A549 (cell line): ENCODE results near the gene SAG. TPM values are rescaled to one million over a fixed set of nuclear protein-coding genes. Genes with fewer than 3 reads are reported as not detected.

Source experiments
- ATAC-seq, 2 experiments: fragments of 200-7000 bp in 1 of 2; fragments of >200 bp in 1 of 2; cut with Nextera tagmentation in 1 of 2; cut with Tn5 transposase in 1 of 2; 3 replicates each; pipeline versions ENCODE4 v1.8.0 to v1.9.1; 2018 to 2020; ENCODE audit warnings: mild to moderate bottlenecking in 1 of 2, moderate library complexity in 1 of 2
- CTCF ChIA-PET: fragments of 300-600 bp; sonication (Branson Sonifier 250); formaldehyde crosslinking; extraction: SDS; loops from one replicate; lab custom pipeline; 2021; ENCODE audit warnings: antibody characterized with exemption, inconsistent platforms; lab: Yijun Ruan, JAX
- POLR2A ChIA-PET: fragments of 350-600 bp; formaldehyde crosslinking; extraction: SDS; loops from one replicate; lab custom pipeline; 2021; ENCODE audit warnings: antibody characterized with exemption, inconsistent platforms; lab: Yijun Ruan, JAX
- DNase-seq, 2 experiments: peaks; one replicate each; pipeline versions ENCODE4 v3.0.0 to v3.0.0-alpha.2; 2011 to 2016; ENCODE audit warnings: low read depth in 1 of 2, low spot score in 1 of 2
- FAIRE-seq: peaks from 2 replicates; lab custom pipeline; 2011; peaks lifted over from hg19 to GRCh38; lab: Jason Lieb, UNC
- H3K27ac ChIP-seq, 2 experiments: fragments of >200 bp; sonication (Bioruptor Twin); formaldehyde crosslinking; 3 replicates each; pipeline ENCODE4 v1.5.1; 2016 to 2017
- H3K4me1 ChIP-seq: fragments of >200 bp; sonication (Bioruptor Twin); formaldehyde crosslinking; 3 replicates; pipeline ENCODE4 v1.6.1; 2016
- H3K4me2 ChIP-seq: fragments of >200 bp; sonication (Bioruptor Twin); formaldehyde crosslinking; 3 replicates; pipeline ENCODE4 v1.6.1; 2016
- H3K4me3 ChIP-seq: fragments of >200 bp; sonication (Bioruptor Twin); formaldehyde crosslinking; 3 replicates; pipeline ENCODE4 v1.5.1; 2016
- H3K9me3 ChIP-seq: fragments of >200 bp; sonication (Bioruptor Twin); formaldehyde crosslinking; 3 replicates; pipeline ENCODE4 v1.6.1; 2016
- ATOH8 ChIP-seq: fragments of 250-450 bp; sonication (Bioruptor Pico); IDR thresholded peaks from 2 replicates; pipeline ENCODE4 v1.5.0; 2020; ENCODE audit warnings: low read depth, mild to moderate bottlenecking, moderate library complexity
- BHLHE40 ChIP-seq: IDR thresholded peaks from 2 replicates; pipeline ENCODE4 v1.6.1; 2012; ENCODE audit warnings: low read depth, low read length, inconsistent platforms
- FOSB ChIP-seq: fragments of 250-450 bp; sonication (Bioruptor Pico); IDR thresholded peaks from 2 replicates; pipeline ENCODE4 v1.5.0; 2020; ENCODE audit warnings: mild to moderate bottlenecking, moderate library complexity
- HES2 ChIP-seq: fragments of >200 bp; sonication (Bioruptor Twin); formaldehyde crosslinking; IDR thresholded peaks from 2 replicates; pipeline ENCODE4 v1.6.1; 2016
- HEYL ChIP-seq: fragments of 250-450 bp; sonication (Bioruptor Pico); IDR thresholded peaks from 2 replicates; pipeline ENCODE4 v1.8.0; 2021; ENCODE audit warnings: mild to moderate bottlenecking, moderate library complexity
- HOXA7 ChIP-seq: fragments of 250-450 bp; sonication (Bioruptor Pico); IDR thresholded peaks from 2 replicates; pipeline ENCODE4 v1.5.0; 2020; ENCODE audit warnings: mild to moderate bottlenecking, moderate library complexity
- JUN ChIP-seq, 2 experiments: fragments of >200 bp; sonication (Bioruptor Twin); formaldehyde crosslinking; IDR thresholded peaks; 2 replicates in 1 of 2; 3 replicates in 1 of 2; pipeline ENCODE4 v1.6.1; 2016 to 2017
- JUNB ChIP-seq: fragments of >200 bp; sonication (Bioruptor Twin); formaldehyde crosslinking; IDR thresholded peaks from 2 replicates; pipeline ENCODE4 v1.6.1; 2016
- KDM5A ChIP-seq: fragments of 200-600 bp; sonication (generic); IDR thresholded peaks from 2 replicates; pipeline ENCODE4 v1.6.1; 2016; ENCODE audit warnings: antibody characterized with exemption, mild to moderate bottlenecking
- MAFK ChIP-seq: fragments of 450-650 bp; IDR thresholded peaks from 2 replicates; pipeline ENCODE4 v1.6.1; 2014; ENCODE audit not compliant: partially characterized antibody
- MAZ ChIP-seq: fragments of 150-350 bp; IDR thresholded peaks from 2 replicates; pipeline ENCODE4 v1.6.1; 2014; ENCODE audit warnings: antibody characterized with exemption, low read depth, low read length, borderline replicate concordance
- MYC ChIP-seq: IDR thresholded peaks from 2 replicates; pipeline ENCODE4 v1.6.1; 2012; ENCODE audit warnings: mild to moderate bottlenecking, inconsistent platforms, low read length, improper control_type of control experiment, borderline replicate concordance
- PHF8 ChIP-seq: fragments of 200-600 bp; sonication (generic); IDR thresholded peaks from 2 replicates; pipeline ENCODE4 v1.6.1; 2016; ENCODE audit warnings: low read depth, mild to moderate bottlenecking, antibody characterized with exemption, moderate library complexity, borderline replicate concordance
- RARB ChIP-seq: fragments of 250-450 bp; sonication (Bioruptor Pico); IDR thresholded peaks from 2 replicates; pipeline ENCODE4 v1.8.0; 2021; ENCODE audit warnings: mild to moderate bottlenecking, moderate library complexity
- RCOR1 ChIP-seq: fragments of 150-350 bp; IDR thresholded peaks from 2 replicates; pipeline ENCODE4 v1.6.1; 2014; ENCODE audit warnings: antibody characterized with exemption, low read length, low read depth
- REST ChIP-seq: fragments of 200-600 bp; sonication (generic); IDR thresholded peaks from 2 replicates; pipeline ENCODE4 v1.6.1; 2016; ENCODE audit warnings: antibody characterized with exemption, mild to moderate bottlenecking, moderate library complexity
- RFX5 ChIP-seq: fragments of 450-650 bp; IDR thresholded peaks from 2 replicates; pipeline ENCODE4 v1.7.1; 2014; ENCODE audit warnings: antibody characterized with exemption, mild to moderate bottlenecking, moderate library complexity
- RNF2 ChIP-seq: fragments of 200-600 bp; sonication (generic); IDR thresholded peaks from 2 replicates; pipeline ENCODE4 v1.6.1; 2016; ENCODE audit warnings: low read depth, mild to moderate bottlenecking, antibody characterized with exemption, moderate library complexity, borderline replicate concordance
- TFCP2L1 ChIP-seq: fragments of 250-450 bp; sonication (Bioruptor Pico); IDR thresholded peaks from 2 replicates; pipeline ENCODE4 v1.5.0; 2021; ENCODE audit warnings: mild to moderate bottlenecking
- WGBS: methylation state at CpG from one replicate; pipeline ENCODE4 v1.1.6; 2017; ENCODE audit errors: missing lambda C conversion rate; 5-methylcytosine and 5-hydroxymethylcytosine counted together
- polyA plus RNA-seq, 4 experiments: library from polyadenylated mRNA; depleted of rRNA in 3 of 4; stranded (reverse); fragments of >200 nt; fragmentation: RNase III in 1 of 4; extraction: RNeasy Plus Mini Kit Qiagen cat#74134 plus additional on column Dnase treatment in 1 of 4; gene quantifications; 2 replicates in 3 of 4; 3 replicates in 1 of 4; pipeline ENCODE4 v1.2.3, GENCODE V29; 2011 to 2017

Gene SAG
- polyA plus RNA-seq, 2 of the 4 experiments (the other 2 are of a cell fraction), result not detected

- no peak overlapping the region for H3K4me2 ChIP-seq
- no peak for TF ChIP-seq MAZ
- no peak for TF ChIP-seq BHLHE40
- TF ChIP-seq FOSB, result no peak
- TF ChIP-seq MYC, result no peak
- TF ChIP-seq REST, result no peak
- TF ChIP-seq RNF2, result no peak
- TF ChIP-seq TFCP2L1 (CRISPR knock-in tag), result no peak
- no peak for TF ChIP-seq KDM5A
- TF ChIP-seq JUN (IDR thresholded peaks at IDR 0.05), result no peak
- TF ChIP-seq RARB (CRISPR knock-in tag), result no peak
- no peak for TF ChIP-seq ATOH8 (CRISPR knock-in tag)
- no peak for TF ChIP-seq JUNB
- TF ChIP-seq, all 56 proteins: peak for 0
- Histone ChIP-seq H3K9me3 (no peaks in the 10 kb centered on the region), H3K4me1 (peaks cover 10% of the 10 kb centered on the region; the same call in 1 of the 3 replicates), H3K27ac (no peak overlapping the region), H3K4me3 (no peak overlapping the region)
- ATAC-seq (no peak), DNase-seq (no peak), FAIRE-seq (no peak)
- 95% methylated on average over 12 of the region's 12 CpGs for WGBS
- POLR2A ChIA-PET, result no interaction called here
- CTCF ChIA-PET, result interaction anchor here (0.9 to 2.3 kb wide), 4 partner anchors 17 to 543 kb away, joined by 3 to 6 read pairs (median 3); no protein-coding TSS in a partner anchor
Observed at GRCh38 chr2:233289648-233290047, 18.0 kb upstream of the SAG start.

- ATAC-seq, result no peak
- ChIA-PET CTCF (interaction anchor here (0.7 to 1.5 kb wide), 3 partner anchors 13 to 543 kb away, joined by 3 to 4 read pairs (median 3); no protein-coding TSS in a partner anchor), POLR2A (no interaction called here)
- peaks cover 10% of the 10 kb centered on the region; the same call in 1 of the 3 replicates for H3K4me1 ChIP-seq
- TF ChIP-seq RCOR1 (no peak), HES2 (no peak), PHF8 (no peak), HEYL (CRISPR knock-in tag) (no peak), HOXA7 (no peak), MYC (no peak), MAFK (no peak), JUN (IDR thresholded peaks at IDR 0.05) (no peak), RFX5 (no peak)
- H3K9me3 ChIP-seq, result no peaks in the 10 kb centered on the region
- 82% methylated on average over 10 of the region's 10 CpGs for WGBS
- FAIRE-seq, result no peak
- H3K27ac ChIP-seq, result no peak overlapping the region
- H3K4me3 ChIP-seq, result no peak overlapping the region
- H3K4me2 ChIP-seq, result no peak overlapping the region
- no peak for DNase-seq
Observed at GRCh38 chr2:233290051-233290845, 17.4 kb upstream of the SAG start.
